ENCODE measurements around the gene C2CD2.

DNA sequence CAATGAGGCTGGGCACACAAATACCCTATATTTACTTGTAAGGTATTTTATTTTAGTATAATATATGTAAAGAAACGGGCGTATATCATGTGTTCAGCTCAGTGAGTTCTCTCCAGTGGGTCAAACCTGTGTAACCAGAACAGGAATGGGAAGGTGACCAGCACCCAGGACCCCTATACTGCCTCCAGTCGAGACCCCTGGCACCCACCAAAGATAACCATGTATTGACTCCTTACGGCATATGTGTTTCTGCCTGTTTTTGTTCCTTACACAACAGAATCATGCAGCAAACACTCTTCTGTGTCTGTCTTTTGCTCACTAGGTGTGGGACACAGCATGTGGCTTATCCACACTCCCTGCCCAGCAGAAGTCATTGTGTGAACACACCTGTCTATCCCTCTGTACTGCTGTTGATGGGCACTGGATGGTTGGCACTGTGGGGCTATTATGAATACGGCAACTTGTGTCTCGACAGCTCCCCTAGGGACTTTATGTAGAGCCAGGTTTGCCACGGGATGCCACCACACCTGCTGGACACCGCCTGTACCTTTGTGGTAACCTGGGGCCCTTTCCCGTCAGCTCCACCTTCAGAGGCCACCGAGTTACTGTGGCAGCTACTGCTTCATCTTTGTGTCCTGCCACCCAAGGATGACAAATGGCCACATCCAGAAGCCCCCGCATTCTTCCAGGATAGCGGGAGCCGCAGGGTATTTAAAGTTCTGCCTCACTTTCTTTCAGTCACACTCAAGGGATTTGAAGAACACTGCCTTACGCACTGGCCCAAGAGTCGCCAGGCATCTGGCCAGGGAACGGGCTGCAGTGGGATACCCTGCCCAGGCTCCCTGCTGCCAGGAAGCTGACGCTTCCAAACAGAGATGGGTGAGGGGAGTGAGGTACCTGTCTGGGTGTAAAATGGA, 23.5 kb upstream of the C2CD2 start:
- no peak for TF ChIP-seq SMC3 (IDR thresholded peaks at IDR 0.05; ENCODE audit: low read depth, low read length)
- no peak for TF ChIP-seq FOS (IDR thresholded peaks at IDR 0.05; ENCODE audit: low read depth, low read length)
- no peak for TF ChIP-seq CTCF (conservative IDR thresholded peaks at IDR 0.05; ENCODE audit: low read depth, low read length)
- no peak for TF ChIP-seq POLR2A (IDR thresholded peaks at IDR 0.05; ENCODE audit: low read depth, low read length)
- TF ChIP-seq, protein P1, sequence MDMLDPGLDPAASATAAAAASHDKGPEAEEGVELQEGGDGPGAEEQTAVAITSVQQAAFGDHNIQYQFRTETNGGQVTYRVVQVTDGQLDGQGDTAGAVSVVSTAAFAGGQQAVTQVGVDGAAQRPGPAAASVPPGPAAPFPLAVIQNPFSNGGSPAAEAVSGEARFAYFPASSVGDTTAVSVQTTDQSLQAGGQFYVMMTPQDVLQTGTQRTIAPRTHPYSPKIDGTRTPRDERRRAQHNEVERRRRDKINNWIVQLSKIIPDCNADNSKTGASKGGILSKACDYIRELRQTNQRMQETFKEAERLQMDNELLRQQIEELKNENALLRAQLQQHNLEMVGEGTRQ (IDR thresholded peaks at IDR 0.05; ENCODE audit: low read depth, low read length): no peak
- no peak for TF ChIP-seq RFX5 (IDR thresholded peaks at IDR 0.05; ENCODE audit: low read depth, low read length)
- no peak for TF ChIP-seq CHD1 (IDR thresholded peaks at IDR 0.05; ENCODE audit: low read depth, low read length)
- no peak for TF ChIP-seq RAD21 (IDR thresholded peaks at IDR 0.05; ENCODE audit: low read length)
- TF ChIP-seq MXI1 (IDR thresholded peaks at IDR 0.05; ENCODE audit: borderline replicate concordance, low read depth, low read length): no peak
- TF ChIP-seq CEBPB (IDR thresholded peaks at IDR 0.05; ENCODE audit: low read depth, low read length): no peak
